ENCODE measurements around the gene ZNF532.
"Not testable (repeated sequence)": the region's sequence is repeated elsewhere in the genome, so short reads cannot be mapped to it uniquely, and the experiment has no call there.

The ZNF532 gene

DNA sequence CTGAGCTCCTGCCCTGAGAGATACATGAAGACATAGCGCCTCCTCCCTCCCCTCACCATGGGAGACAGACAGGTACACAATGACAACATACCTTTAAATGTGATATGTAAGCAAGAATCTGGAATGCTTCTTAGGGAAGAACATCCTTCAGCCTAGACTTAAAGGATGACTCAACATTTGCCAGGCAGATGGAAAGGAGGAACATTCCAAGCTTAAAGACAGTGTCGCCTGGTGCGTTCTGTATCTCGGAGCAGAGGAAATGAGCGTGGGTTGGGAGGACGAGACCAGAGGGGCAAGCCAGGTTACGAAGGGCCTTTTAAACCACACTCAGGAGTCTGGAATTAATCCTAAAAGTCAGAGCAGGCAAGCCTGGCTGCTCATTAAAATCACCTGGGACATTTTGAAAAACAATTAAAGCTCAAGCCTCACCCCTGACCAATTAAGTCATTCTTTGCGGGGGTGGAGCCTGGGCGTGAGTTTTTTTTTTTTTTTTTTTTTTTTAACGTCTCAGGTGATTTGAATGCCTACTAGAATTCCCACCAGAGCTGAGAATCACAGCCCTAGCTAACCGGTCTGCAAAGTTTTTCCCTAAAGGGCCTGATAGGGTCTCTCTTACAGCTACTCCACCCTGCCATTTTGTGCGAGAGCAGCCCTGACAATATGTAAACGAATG is 143.8 kb downstream of the ZNF532 start:
- DNase-seq (ENCODE audit: low spot score) = no peak

DNA sequence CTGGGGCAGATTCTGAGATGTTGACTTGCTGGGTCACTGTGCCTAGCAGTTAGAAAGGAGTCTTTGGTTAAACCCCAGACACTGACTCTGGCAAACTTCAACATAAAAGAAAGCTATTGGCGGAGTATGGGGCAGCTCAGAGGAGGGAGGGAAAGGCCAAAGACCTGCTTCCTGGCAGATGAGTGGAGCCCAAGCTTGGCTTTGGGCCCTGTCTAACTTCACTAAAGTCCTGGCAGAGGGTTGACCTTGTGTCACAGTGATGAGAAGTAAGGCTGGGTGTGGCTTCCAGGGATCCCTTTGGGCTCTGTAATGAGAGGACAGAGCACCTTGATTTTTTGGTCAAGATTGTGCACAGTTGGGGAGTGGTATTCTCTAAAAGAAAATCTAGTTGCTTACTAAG is 145.2 kb downstream of the ZNF532 start:
- DNase-seq (ENCODE audit: low spot score) = no peak

DNA sequence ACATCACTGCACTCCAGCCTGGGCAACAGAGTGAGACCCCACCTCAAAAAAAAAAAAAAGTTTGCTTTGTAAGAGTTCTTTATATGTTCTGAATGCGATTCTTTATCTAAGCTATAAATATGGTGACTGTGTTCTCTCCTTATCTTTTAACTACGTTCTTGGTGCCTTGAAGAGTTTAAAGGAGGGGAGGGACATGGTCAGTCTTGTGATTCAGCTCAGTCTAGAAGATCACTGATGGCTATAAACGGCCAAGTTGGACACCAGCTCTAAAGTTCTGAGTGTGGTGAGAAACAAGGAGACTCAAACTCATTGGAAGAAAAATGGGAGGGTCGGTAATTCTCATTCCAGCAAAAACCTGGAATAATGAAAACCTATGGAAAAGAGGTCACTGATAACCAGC is 146.6 kb downstream of the ZNF532 start:
- DNase-seq (ENCODE audit: low spot score) = no peak

DNA sequence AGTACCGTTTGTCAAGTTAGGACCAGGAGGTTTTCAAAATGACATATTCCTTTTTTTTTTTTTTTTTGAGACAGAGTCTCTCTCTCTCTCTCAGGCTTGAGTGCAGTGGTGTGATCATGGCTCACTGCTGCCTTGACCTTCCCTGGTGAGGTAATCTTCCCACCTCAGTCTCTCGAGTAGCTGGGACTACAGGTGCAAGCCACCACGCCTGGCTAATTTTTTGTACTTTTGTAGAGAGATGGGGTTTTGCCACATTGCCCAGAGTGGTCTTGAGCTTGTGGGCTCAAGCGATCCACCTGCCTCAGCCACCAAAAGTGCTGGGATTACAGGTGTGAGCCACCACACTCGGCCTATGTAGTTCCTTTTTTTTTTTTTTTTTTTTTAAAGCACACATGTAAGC is 147.1 kb downstream of the ZNF532 start:
- DNase-seq (ENCODE audit: low spot score) = no peak

DNA sequence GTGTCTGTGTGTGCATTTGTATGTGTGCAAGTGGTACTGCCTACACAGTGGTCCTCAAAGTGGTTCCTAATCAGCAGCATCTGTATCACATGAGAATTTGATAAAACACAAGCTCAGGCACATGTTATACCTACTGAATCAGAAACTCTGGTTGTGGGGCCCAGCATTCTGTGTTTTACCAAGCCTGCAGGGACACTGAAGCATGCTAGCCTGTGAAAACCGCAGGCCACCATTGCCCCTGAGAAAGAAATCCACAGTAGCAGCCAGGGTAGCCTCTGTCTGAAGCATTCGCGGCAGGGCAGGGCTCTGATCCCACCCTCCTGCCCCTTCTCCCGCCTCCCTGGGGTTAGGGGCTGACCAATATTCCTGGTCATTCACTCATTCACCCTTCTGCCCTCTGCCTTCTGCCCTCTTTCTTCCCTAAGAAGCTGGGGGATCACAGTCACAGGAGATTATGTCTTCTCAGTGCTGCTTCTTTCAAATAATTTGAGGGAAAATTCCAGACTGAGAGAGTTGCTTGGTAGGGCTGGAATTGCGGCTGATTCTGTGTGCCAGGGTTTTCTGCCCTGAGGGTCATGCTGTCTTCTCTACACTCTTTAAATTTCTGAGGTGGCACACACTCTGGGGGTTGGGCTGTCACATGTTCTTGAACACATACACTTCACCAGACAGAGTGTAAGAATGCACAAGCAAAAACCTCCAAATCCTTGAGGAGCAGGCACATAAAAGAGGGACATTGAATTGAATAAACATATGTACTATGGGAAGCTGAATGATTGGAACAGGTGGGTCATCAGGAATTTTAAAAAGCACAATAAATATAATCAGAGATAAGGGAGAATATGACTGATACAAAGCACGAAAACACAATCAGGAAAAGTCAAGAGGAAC is 148.4 kb downstream of the ZNF532 start:
- no peak for DNase-seq (ENCODE audit: low spot score)

DNA sequence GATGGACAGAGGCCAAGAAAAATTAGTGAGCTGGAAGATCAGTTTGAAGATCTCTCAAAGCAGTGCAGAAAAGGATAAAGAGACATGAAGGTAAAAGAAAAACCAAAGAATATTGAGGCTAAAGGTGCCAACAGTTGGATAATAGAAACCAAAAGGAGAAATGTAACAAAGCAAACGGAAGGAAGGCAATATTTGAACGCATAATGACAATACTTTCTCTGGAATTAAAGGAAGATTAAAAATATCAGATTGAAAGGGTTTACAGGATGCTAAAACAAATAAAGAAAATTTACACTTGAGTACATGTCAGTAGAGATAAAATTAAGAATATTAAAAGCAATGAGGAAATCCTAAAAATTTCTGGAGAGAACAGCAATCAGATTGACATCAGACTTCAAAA is 149.1 kb downstream of the ZNF532 start:
- no peak for DNase-seq (ENCODE audit: low spot score)

DNA sequence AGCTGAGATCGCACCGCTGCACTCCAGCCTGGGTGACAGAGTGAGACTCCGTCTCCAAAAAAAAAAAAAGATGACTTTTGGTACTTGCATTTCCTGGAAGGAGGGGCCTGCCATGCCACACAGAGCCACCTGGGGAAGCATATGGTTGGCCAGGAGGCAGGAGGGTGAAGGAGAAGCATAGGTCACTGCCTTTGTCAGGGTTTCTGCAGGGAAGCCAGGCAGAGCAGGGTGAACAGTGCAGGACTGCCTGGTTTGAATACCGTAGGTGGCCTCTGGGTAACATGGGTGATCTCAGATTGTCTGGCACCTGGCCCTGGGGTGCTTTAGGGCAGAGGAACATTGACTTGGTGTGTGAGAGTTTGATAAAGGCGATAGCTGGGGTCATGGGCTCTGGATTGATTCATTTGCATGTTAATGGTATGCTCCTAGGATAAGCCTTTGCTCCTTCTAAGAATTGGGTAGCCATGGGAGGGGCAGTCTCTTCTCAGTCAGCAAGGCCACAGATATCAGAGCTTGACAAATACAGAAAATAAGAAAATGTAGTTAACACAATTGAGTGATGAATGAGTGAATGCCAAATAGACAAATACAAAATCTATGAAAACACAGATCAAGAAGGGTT is 151.0 kb downstream of the ZNF532 start:
- no peak for DNase-seq (ENCODE audit: low spot score)

DNA sequence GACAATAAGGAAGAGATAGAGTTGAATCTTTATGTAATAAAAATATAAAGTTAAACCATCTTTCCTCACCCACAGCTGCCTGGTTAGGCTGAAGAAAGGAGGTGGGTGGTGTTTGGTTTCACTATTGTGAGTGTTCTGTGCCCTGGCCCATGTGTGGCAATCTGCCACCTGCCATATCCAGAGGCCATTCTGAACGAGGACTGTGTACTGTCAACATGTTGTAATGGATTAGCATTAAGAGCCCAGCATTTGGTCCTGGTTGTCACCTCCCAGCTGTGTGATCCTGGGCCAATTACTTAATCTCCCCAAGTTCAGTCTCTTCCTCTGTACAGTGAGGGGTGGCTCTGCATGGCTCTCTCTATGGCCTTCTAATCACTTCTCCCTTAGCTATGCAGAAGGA is 156.8 kb downstream of the ZNF532 start:
- no peak for DNase-seq (ENCODE audit: low spot score)

DNA sequence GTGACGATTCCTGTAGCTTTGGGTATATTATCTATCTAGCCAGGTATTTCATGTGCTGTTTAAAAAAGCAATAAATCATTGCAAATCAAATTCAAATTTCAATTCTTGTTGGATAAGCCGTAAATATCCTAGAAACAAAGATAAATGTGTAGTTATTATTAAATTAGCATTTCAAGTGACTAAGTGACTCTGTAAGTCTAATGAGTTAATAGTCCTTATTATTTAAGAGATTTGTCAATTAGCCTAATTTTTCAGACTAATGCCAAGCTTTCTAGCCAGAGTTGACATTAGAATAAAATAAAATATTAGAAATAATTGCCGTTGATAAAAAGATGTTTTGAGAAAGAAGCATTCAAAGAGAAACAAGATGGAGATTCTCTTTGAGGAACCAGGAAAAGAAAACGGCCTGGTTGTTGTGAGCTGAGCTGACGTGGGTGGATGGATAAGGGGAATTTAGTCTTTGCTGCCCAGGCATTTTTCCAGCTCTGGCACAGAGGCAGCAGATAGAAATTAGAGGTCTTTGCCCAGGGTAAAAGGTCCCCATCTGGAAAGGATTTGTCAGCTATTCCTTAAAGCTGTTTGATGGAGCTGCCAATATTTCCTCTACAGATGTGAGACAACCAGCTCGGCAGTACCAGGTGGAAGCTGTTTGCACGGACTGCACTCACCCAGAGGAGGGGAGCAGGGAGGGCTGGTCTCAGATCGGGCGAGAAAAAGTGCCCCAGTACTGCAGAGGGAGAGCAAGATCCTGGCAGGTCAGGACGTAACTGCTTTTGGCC is 157.7 kb downstream of the ZNF532 start:
- DNase-seq (ENCODE audit: low spot score) = no peak

DNA sequence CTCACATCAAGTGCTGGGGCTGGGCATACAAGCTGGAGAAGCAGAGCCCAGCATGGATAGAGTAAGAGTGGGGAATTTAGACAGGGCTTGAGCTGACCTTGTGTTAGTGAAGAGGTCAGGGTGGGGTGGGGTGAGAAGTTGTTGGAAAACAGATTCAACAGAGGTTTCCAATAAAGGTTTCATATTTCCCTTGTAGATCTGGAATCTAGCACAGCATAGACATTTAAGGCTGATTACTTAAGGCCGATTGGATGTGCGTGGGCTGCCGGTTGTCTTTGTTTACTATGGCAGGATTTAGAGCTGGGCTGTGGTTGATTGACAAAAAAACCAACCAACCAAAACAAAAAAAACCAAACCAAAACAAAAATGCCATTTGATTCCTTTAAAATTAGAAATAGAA is 160.2 kb downstream of the ZNF532 start:
- DNase-seq (ENCODE audit: low spot score) = no peak

DNA sequence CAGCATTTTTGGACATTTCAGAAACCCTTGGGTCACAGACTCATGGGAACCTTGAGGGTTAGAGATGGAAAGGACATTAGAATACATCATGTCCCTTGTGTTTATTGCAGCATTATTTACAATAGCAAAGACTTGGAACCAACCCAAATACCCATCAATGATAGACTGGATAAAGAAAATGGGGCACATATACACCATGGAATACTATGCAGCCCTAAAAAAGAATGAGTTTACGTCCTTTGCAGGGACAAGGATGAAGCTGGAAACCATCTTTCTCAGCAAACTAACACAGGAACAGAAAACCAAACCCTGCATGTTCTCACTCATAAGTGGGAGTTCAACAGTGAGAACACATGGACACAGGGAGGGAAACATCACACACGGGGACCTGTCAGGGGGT is 160.9 kb downstream of the ZNF532 start:
- DNase-seq (ENCODE audit: low spot score) = not testable (repeated sequence)

DNA sequence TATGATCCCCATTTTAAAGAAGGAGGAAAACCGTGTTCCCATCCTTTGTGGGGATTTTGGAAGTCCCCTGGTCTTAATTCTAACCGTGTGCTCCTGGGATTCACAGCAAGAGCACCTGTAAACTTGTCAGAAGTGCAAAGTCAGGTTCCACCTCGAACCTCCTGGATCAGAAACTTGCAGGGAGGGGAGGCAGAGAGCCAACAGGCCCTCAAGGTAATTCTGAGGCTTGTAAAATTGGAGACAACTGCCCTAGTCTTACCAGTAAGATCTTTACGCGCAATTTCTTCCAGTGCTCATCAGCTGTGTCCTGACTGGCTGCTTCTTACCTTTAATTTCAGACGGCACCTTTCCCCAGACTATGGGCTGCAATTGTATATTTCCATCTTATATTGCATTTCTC is 161.7 kb downstream of the ZNF532 start:
- DNase-seq (ENCODE audit: low spot score) = no peak

DNA sequence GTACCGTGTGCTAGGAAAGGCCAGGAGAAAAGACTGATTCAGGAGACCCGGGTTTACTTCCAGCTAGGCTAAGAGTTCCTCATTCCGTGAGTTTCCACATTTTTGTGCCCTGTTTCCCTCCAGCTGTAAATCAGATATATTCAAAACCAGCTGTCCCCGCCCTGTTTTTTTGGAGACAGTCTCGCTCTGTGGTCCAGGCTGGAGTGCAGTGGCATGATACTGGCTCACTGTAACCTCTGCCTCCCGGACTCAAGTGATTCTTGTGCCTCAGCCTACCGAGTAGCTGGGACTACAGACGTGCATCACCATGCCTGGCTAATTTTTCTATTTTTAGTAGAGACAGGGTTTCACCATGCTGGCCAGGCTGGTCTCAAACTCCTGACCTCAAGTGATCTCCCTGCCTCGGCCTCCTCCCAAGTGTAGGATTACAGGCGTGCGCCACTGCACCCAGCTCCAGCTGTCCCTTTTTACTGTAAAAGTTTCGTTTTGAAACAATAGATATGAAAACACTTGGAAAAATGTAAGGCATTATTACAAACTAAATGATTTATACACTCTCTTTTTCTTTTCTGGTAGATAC is 162.2 kb downstream of the ZNF532 start:
- no peak for DNase-seq (ENCODE audit: low spot score)

DNA sequence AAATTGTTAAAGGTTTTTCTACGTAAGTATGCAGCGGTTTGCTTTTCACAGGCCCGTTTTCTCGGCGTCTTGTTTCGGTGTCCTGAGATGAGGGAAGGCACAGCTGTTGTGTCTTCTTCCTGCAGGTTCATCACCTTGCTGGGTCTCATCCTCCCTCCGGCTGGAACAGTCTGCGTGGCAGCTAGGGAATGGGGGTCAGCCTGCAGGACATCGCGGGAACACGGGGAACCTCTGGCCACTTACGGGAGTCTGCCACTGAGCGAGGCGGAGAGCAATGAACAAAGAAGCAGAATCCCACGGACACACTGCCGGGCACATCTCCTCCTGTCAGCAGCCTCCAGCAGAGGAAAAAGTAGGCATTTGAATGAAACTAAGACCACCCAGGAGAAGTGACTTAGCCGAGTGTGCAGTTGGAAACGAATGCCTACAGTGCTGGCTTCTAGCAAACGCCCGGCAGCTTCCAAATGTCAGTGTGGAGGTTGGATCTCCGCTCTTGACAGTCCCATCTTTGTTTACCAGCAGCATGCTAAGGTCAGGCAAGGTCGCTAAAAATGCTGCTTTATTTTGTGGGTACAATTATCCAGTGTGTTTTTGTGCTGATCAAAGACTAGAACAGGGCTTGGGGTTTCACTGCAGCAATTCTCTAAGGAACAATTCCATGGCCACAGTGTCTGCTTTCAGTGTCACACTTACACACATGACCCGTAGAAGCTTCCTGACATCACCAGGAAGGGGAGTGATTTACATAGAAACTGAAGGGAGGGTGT is 165.2 kb downstream of the ZNF532 start:
- peak; percentile 98 for DNase-seq (ENCODE audit: low spot score)

DNA sequence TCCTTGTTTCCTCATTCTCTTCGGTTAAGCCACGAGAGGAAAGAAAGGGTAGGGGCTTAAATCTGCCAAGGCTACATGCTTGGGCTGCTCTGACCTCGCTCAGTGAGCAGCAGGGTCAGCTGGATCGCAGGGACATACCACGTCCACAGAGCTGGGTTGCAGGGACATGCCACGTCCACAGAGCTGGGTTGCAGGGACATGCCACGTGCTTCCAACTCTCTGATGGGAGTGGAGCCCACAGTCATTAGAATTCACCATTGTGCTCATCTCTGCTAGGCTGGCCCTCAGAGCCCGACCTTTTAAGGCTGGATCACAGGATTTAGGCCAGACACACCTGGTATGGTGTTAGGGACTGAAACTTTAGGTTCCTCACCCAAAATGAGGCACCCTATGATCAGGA is 167.6 kb downstream of the ZNF532 start:
- no peak for DNase-seq (ENCODE audit: low spot score)

DNA sequence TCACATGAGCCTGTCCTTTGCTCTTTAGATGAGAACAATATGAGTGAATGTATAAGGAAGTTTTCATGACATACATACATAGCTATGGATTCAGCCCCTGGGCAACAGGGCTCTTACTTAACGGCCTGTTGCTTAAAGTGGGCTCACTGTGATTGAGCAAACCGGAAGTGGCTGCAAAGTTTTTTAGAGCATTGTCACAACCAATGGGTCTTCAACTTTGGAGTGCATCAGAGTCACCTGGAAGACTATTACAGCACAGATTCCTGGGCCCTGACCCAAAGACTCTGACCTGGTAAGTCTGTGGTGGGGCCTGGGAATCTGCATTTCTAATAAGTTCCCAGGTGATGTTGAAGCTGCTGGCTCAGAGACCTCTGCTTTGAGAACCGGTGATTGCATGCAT is 168.7 kb downstream of the ZNF532 start:
- DNase-seq (ENCODE audit: low spot score) = no peak

DNA sequence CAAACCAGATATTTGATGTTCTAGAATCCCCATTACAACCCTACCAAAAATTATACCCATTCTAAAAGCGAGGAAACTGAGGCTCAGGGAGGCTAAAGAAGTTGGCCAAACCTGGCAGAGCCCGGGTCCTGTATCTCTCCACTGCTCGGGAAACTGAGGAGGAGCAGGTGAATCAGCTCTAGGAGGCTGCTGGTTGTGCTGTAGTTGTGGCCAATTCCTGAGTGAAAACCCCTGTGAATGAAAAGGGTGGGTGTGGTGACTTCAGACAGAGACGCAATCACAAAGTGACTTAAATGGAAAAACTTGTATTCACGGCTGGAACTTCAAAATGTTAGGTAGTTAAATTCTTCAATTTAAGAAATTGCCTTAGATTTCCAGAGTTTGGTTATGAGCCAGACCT is 169.3 kb downstream of the ZNF532 start:
- DNase-seq (ENCODE audit: low spot score) = no peak

DNA sequence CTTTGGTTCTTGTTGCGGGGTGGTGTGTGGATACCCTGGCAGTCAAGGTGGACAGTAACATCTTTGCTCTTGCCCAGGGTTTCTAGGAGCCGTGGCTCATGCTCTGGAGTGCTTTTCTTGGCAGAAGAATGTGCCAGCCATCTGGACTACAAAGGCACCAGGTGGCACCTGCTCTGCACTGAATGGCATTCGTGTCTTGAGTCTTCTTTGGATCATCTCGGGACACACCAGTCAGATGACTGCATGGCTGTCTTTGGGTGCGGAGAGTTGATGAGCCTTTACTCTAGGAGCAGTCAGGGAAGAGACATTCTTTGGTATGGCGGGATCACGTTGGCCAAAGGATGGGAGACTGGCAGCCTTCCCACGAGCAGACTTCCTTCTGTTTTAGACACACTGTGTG is 170.9 kb downstream of the ZNF532 start:
- no peak for DNase-seq (ENCODE audit: low spot score)

Data from pons (tissue), 1 donor.